HG03575 (cell line): ENCODE measurements around the gene MTCL3.

Experiments used
- ATAC-seq: cut with Tn5 transposase; IDR thresholded peaks from one replicate; pipeline ENCODE4 v1.9.1; 2021; ENCODE audit not compliant: unreplicated experiment, insufficient number of reproducible peaks, low FRiP score; ENCODE audit errors: extremely low read depth

MTCL3 gene

GRCh38 chr6:127518710-127519468, at the start of gene MTCL3:
Gene MTCL3 (minus strand): TSS chr6:127519335.
- ATAC-seq: no peak

- no peak for ATAC-seq
Measured at GRCh38 chr6:127567476-127567875, 48.3 kb upstream of the MTCL3 start.

GRCh38 chr6:127566651-127567050, 47.5 kb upstream of the MTCL3 start:
- ATAC-seq: no peak

GRCh38 chr6:127566119-127566518, 47.0 kb upstream of the MTCL3 start:
- ATAC-seq: no peak

GRCh38 chr6:127564761-127565160, 45.6 kb upstream of the MTCL3 start:
- ATAC-seq: no peak

- no peak for ATAC-seq
Measured at GRCh38 chr6:127561660-127562059, 42.5 kb upstream of the MTCL3 start.

GRCh38 chr6:127554435-127555006, 35.4 kb upstream of the MTCL3 start:
- ATAC-seq: no peak

- ATAC-seq: no peak
Measured at GRCh38 chr6:127550403-127550802, 31.3 kb upstream of the MTCL3 start.

GRCh38 chr6:127547904-127548649, 28.9 kb upstream of the MTCL3 start:
- ATAC-seq: no peak

- ATAC-seq: no peak
Measured at GRCh38 chr6:127547215-127547614, 28.1 kb upstream of the MTCL3 start.

GRCh38 chr6:127539272-127539671, 20.1 kb upstream of the MTCL3 start:
- ATAC-seq: no peak

- ATAC-seq: no peak
Measured at GRCh38 chr6:127538750-127539264, 19.7 kb upstream of the MTCL3 start.

GRCh38 chr6:127533736-127534135, 14.6 kb upstream of the MTCL3 start:
- no peak for ATAC-seq

- no peak for ATAC-seq
Measured at GRCh38 chr6:127533011-127533410, 13.9 kb upstream of the MTCL3 start.

GRCh38 chr6:127522714-127523113, 3.6 kb upstream of the MTCL3 start:
- no peak for ATAC-seq

GRCh38 chr6:127520066-127520465, 931 bp upstream of the MTCL3 start:
- no peak for ATAC-seq

- no peak for ATAC-seq
Measured at GRCh38 chr6:127519469-127519785, 292 bp upstream of the MTCL3 start.

GRCh38 chr6:127518191-127518709, 885 bp downstream of the MTCL3 start:
- ATAC-seq: no peak

- ATAC-seq: no peak
Measured at GRCh38 chr6:127517693-127518092, 1.4 kb downstream of the MTCL3 start.
